Measurements from ENCODE around the gene KCNA5.

The KCNA5 gene

DNA sequence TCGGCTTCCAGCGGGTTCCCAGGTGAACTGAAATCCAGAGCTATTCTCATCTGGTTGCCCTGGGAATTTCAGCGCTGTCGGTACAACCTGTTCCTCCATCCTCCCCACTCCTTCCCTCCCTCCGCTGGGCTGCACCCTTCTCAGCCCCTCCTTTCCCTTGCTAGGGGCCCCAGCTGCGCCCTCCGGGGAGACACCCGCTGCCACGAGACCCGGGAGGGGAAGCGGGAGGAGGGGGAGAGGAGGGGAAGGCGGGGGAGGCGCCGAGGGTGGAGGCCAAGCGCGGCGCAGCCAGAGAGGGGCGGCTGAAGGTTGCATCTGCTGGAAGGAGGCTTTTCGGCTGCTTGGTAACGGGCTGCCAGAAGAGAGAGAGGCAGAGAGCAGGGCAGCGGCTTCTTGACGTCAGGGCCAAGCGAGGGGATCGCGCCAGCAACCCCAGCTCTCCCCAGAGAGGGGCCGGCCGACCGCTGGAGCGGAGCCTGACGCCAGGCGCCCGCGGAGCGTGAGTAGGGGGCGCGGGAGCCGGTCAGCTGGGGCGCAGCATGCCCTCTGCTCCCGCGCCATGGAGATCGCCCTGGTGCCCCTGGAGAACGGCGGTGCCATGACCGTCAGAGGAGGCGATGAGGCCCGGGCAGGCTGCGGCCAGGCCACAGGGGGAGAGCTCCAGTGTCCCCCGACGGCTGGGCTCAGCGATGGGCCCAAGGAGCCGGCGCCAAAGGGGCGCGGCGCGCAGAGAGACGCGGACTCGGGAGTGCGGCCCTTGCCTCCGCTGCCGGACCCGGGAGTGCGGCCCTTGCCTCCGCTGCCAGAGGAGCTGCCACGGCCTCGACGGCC is at the start of gene KCNA5:
TSS of gene KCNA5 (plus strand) at position 291 of the 831 bp plus-strand sequence. CDS start at position 560, 269 bp downstream.
- DNase-seq (ENCODE audit: low read depth, low spot score) = no peak

DNA sequence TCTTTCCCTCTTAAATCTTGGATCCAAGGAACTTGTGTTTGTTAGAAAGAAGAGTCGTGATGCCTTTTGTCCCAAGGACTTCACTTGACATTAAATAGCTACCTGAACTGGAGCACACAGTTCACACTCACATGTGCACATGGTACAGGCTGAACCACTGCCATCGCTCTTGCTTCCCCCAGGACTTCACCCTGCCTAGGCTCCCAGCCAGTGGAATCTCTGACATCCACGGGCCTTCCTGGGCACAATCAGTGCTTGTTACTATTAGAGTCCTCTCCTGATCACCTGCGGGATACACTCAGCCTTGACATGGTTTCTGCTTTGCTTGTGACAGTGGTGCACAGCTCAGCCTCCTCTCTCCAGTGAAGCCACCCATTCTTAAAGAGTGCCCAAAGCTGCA is 49.1 kb upstream of the KCNA5 start:
- DNase-seq (ENCODE audit: low read depth, low spot score) = no peak

DNA sequence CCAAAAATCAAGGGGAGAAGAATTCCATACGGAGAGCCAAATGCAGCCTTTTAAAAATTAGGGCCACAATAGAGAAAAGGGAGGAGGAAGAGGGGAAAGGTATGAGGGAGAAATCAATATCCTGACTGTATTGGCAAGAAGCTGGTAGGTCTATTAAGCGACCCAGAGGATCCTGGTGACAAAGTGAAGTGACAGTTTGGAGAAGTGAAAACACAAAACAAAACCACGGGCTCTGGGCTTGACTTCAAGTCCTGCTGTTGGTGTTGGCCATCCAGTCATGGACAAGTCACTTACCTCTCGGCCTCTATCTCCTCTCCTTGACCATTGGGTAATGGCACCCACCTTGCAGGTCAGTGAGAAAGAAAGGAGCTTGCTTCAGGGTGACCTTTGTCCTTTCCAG is 47.0 kb upstream of the KCNA5 start:
- no peak for DNase-seq (ENCODE audit: low read depth, low spot score)

DNA sequence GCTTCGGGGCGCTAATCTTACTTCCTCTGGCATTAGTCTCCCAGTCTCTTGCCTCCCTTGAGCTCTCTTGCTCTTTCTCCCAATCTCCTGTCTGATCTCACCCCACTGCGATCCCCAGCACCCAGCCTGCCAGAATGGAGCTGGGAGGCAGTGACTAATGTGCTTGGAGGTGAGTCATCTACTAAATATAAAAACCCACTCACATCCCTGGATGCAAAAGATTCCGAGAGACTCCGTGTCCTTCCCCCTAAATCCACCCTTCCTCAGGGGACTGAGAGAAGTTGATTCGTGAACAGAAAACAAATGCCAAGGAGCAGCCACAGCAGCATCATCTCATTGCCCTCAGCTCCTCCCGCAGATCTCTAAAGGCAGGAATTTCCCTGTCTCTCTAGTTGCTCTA is 45.7 kb upstream of the KCNA5 start:
- DNase-seq (ENCODE audit: low read depth, low spot score) = no peak

DNA sequence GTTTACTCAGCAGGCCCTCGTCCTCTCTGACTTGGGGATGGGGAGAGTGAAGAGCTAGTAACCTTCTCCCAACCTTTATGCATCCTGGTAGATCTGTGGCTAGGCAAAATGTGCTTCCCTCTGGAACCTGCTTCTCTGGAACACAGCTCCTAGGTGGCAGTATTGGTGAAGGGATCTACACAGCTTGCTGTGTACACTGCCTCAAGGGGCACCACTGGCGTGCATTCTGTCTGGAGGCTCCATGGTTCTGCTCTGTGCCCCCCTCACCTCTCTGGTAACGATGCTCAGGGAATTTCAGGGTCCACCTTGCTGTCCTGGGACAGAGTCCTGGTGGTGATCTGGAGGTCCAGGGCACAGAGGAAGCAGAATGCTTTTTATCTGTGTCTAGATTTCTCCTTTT is 43.5 kb upstream of the KCNA5 start:
- no peak for DNase-seq (ENCODE audit: low read depth, low spot score)

DNA sequence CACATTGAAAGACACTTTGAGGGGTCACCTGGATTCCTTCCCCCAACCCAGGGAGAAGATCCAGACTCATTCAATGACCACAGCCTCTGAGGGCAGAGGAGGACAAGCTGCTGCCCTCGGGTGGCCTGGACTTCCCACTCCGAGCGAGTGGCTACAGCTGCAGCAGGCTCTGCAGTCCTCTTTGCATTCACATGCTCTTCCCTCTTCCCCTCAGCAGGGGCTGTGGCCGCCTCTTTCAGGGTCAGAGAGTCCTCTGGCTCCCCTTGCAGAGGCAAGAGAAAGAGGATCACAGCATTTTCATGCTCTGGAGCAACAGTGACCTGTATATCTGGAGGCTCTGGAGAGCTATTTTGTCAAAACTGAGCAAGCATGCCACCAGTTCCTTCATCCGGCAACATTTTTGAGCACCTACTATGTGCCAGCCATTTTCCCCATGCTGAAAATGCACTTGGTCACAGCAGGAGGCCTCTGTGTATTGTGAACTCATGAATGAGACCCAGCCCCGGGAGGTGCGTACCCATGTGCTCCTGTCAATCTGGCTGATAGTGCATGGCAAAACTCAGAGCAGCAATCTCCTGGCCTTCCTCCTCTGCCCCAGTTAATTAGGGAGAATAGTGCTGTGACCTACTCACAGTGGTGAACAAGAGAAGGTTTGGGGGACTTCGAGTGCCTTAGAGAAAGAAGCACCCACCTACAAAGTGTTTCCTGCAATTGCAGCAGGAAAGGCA is 42.9 kb upstream of the KCNA5 start:
- DNase-seq (ENCODE audit: low read depth, low spot score) = no peak

DNA sequence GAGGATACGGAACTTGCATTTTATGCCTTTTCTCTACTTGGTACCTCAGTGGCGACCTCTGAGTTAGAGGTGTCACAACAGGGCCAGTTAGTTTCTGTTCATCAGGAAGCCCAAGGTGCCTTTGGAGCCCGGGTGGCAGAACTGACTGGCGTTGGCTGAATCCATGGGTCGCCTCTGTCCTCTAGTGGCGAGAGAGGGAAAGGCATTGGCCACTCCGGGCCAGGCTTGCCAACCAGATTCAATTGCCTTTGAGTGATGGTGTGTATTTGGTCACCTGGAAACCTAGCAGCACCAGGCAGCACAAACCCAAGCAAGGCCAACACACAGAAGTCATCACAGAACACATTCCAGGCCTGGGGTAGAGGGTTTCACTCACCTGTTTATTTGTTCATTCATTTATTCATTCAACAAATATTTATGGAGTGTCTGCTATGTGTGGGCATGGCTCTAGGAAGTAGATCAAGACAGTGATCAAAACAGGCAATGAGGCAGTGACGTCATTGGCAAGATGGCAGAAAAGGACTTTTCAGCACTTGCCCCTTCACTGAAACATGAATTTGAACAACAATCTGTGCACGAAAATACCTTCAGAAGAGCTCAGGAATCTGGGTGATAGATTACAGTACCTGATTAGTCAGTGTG is 40.5 kb upstream of the KCNA5 start:
- peak; percentile 48 for DNase-seq (ENCODE audit: low read depth, low spot score)

DNA sequence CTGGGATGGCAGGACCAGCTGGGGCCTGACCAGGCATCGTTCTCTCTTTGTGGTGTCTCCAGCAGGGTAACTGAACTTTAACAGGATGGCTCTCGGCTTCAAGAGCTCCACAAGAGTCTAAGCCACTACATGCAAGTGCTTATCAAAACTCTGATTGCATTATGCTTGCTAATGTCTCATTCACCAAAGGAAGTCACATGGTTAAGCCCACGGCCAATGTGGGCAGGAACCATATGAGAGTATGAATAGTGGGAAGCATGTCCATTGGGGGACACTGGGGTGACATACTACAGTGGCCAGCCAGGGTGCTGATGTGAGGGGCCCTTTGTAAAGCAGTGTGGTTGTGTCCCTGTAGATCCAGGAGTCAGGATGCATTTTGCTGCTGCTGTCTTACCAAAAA is 35.0 kb upstream of the KCNA5 start:
- no peak for DNase-seq (ENCODE audit: low read depth, low spot score)

DNA sequence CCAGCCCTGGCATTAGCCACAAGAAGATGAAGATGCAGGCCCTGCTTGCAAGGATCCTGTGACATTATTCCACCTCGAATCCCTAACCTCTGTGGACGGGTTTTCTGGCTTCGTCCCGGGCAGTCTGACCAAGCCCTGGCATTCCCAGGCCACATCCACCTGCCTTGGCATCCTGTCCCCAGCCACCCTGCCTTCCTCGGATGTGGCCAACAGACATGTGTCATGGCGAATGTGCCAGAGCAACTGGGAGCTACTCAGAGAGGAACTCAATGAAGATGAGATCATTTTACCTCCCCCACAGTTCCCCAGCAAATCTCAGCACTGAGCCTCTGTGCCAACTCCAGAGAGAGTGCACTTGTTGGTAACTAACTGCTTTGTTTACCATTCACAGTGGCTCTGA is 33.5 kb upstream of the KCNA5 start:
- no peak for DNase-seq (ENCODE audit: low read depth, low spot score)

DNA sequence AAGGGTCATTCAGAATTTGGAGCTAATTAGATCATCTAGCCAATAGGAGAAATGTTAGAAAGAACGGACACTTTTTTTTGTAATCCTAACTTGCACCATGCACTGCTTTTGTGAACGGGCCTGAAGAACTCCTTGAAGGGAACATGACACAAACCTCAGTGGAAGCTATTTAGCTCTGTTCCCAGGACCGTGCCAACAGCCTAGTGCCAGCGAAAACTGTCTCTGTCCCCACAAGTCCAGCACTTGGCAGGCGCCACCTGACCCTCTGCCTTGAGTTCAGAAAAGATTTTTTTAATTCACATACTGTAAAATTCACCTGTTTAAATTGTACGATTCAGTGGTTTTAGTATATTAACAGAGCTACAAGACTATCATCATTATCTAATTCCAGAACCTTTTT is 31.3 kb upstream of the KCNA5 start:
- no peak for DNase-seq (ENCODE audit: low read depth, low spot score)

DNA sequence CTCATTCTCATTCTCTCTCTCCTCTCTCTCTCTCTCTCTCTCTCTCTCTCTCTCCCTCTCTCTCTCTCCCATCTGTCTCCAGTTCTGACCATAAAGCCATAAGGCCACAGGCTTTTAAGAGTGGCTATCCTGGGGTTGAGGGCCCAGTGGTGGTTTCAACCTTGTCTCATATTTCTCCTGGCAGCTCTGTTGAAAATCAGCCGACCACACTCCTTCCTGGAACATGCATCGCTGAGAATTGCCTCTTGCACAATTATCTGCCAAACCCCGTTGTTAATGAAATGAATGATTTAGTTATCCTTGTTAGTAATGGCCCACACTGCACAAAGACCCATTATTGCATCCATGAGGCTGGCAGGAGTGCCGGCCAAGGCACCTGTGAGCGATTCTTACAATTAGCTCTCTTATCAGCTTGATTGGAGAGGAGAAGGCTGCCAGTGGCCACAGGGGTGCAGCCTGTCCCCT is 30.4 kb upstream of the KCNA5 start:
- no peak for DNase-seq (ENCODE audit: low read depth, low spot score)

DNA sequence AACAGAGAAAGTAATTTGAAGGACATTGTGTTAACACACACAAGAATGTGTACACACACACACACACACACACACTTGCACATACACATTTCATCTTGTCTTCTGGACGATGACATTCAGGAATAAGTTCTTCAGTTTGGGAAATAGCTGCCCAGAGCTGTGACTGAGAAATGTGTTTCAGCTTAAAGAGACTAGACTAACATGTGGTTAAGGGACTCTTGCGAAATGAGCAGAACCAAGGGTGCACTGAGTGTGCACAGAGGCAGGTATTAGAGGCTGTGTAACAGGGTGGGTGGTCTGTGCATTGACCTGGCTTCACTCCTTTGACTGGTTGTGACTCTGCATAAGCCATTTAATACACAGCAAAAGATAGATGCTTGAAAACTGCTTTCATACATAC is 29.4 kb upstream of the KCNA5 start:
- no peak for DNase-seq (ENCODE audit: low read depth, low spot score)

DNA sequence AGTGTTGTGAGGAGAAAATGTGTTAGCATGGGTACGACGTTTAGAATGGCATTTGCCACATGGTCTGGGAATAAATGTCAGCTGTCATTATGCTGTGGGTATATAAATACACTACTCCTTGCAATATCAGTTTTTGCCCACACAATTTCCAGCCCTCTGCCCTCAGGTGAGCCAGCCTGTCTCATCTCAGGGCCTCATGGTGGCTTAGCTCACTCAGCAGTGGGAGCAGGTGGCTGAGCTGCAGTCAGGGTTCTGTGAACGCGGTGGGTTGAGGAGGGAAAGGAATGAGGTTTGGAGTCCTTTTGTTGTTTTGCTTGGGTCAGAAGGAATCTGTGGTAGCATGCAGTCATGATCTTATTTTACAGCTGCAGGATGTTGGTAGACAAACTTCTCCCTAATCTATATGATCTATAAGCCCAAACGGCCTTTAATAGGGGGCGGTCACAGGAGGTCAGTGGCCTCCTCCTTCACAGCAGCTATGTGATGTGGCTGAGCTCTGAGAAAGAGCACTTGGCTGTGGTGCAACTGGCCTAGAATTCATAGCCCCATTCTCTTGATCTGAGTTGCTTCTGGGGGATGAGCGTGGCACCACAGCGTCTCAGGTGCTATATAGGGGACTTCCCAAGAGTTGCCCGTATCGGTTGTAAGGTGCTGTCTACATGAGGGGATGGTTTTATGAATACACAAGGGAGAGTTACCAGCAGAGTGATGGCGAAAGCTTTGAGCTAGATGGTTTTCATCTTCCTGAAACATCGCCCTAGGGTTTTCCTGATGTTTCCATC is 27.8 kb upstream of the KCNA5 start:
- no peak for DNase-seq (ENCODE audit: low read depth, low spot score)

DNA sequence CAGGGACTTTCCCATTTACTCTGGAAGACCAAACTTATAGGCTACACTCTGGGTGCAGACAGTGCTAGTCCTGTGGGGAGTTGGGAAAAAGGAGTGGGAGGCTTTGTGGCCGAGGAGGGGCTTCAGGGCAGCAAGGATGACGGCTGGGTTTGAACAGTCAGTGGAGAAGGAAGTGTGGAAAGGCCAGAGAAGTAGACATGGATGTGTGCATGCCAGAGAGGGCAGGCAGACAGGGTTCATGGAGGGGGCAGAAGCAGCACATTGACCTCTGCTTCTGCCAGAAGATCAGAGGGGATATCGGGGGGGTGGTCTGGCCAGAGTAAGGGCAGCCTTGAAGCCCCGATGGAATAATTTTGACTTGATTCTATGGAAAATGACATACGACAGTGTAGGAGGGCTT is 27.2 kb upstream of the KCNA5 start:
- no peak for DNase-seq (ENCODE audit: low read depth, low spot score)

DNA sequence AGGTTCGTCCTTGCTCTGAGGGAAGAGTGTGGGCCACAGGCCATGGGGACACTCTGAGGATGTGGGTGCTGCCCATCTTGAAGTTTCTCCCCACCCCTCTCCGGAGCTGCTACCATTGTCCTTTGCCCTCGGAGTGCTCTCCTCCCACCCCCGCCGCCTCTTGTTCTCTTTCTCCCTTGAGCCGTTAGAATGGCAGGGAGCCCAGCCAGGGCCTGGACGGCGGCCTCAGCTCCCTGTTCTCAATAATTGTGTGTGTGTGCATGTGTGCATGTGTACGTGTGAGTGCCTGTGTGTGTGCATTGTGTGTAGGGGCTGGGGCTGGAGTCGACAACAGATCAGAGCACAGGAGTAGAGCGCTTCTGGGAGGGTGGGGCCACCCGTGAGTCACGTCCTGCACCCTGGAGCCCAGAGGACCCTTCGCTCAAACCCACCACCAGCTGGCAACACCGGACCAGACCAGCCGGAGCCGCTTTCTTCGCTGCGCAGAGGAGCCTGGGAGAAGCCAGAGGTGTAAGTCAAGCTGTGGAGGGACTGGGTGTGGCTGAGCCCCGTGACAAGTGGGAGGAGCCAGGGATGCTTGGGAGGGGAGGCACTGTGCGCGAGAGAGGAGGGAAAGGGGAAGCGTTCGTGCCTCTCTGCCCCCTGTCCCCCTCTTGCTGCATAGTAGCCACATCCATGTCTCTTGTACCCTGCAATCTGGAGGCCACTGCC is 25.9 kb upstream of the KCNA5 start:
- no peak for DNase-seq (ENCODE audit: low read depth, low spot score)

DNA sequence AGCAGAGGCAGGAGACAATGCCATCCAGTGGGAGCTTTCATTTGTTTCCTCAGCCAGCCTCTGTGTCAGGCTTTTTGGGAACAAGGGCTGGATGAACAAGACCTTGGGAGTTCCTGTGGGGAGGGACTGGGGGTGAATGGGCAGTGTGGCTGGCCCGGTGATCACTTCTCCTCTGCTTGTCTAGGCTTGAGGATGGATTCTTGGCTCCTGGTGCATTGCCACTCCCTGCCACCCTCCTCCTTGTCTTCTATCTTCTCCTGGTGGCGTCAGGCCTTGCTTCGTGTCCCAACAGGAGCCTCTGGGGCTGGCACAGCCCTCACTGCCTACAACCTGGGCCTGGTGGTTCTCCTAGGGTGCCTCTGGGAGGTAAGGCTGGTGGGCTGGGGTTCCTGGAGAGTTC is 25.0 kb upstream of the KCNA5 start:
- no peak for DNase-seq (ENCODE audit: low read depth, low spot score)

DNA sequence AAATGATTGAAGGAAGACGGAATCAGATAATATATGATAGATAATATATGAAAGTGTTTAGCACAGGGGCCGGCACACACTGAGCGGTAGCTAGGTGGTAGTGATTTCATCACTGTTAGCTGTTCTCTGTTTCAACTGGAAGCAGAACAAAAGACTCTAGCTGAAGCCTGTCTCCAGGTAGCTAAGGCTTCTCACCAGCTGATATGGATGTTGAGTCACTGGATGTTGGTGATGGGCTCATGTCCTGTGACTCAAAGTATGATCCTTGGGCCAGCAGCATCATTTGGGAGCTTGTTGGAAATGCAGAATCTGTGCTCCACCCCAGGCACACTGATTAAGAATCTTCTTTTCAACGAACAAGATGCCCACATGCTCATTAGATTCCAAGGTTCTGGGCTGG is 21.7 kb upstream of the KCNA5 start:
- DNase-seq (ENCODE audit: low read depth, low spot score) = no peak

DNA sequence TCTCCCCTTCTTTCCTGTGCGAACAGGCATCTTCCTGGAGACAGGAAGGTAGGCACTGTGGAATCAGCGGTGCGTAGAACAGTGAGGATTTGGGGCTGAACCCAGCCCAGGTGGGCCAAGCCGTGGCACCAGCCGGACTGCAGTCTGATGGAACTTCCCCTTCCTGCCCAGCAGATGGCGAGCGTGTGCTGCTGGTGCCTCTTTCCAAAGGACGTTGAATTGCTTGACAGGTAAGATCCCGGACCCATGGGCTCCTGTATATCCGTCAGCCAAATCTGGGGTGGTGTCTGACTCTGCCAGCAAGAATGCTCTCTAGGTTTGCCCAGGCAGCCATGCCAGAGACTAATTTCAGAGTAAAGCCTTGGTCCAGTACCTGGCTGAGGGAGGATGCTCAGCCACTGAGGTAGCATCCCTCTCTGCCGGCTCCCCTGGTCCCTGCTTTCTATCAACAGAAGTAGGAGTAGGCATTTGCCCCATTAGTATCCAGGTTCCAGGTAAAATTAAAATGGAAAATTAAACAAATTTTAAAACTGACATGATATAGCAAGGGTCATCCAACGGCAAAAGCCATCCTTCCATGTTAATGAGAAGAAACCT is 21.1 kb upstream of the KCNA5 start:
- no peak for DNase-seq (ENCODE audit: low read depth, low spot score)

DNA sequence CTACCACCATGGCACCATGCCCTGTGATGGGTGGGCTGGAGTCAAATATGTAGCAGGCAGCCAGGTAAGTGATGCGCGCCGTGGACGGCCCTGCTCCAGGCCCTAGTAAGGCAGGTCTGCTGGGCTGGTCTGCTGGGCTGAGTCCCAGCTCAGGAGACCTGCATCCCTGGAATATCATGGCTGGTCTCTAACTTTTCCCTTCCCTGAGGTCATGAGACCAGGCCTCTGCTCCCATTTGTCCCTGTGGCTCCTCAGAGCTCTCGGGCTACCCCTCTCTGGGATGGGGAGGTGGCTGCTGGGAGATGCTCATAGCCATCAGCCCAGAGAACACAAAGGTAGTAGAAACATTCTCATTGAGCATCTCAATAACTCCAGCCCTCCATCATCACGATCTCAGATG is 19.8 kb upstream of the KCNA5 start:
- no peak for DNase-seq (ENCODE audit: low read depth, low spot score)

DNA sequence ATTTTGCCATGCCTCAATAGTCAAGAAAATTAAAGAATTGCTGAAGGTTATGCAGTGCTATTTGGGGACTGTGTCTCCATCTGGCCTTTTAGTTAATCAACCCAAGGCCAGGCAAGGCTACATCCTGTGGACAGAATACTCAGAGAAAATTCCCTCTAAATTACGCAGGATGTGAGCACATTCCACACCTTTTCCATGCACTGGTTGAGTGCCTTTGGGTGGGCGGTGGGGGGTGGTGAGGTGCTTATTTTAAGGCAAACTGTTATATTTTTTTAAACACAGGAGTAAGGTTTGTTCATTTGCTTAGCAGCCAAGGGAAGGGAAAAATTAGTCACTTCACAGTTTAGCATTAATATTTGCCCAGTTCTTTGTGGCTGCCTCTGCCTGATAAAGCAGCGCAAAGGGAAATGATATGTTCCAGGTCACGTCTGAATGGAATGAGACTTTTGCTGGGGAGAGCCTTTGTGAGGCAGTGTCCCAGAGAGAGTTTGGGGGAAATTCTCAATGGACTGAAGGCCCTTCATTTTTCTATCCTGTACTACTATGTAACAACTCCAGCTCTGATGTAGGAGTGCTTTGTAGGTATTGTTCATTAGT is 17.2 kb upstream of the KCNA5 start:
- no peak for DNase-seq (ENCODE audit: low read depth, low spot score)
